ENCODE results near the gene NBEAL1. TPM values are rescaled to one million over a fixed set of nuclear protein-coding genes. Genes with fewer than 3 reads are reported as not detected.

NBEAL1 gene
- total and polyA plus RNA-seq, 8 donors: 4.2 to 158 (median 70.3) TPM

DNA sequence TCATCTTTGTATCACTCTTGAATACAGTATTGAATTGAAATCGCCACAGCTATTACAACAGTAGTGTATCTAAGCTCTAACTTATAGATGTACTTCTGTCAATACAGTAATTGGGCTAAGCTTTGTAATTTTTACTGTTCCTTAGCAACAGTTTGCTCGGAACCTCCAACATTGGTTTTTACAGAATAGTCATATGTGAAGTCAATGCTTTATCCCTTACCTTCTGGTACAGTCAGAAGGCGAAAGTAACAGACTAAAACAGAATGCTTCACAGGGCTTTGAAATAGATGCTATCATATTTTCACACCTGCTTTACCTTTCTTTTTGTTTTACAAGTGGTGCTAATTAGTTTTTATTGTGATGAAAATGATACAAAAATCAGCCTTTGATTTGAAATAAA lies 177.3 kb downstream of the NBEAL1 start:
- no peaks in the 10 kb centered on the region for H3K9me3 ChIP-seq
- WGBS, 5 donors: 91 to 96% (median 92%) methylated on average over 3 of the region's 3 CpGs
- no peak overlapping the region for H3K27ac ChIP-seq
- TF ChIP-seq EP300 (IDR thresholded peaks at IDR 0.05) (no peak), POLR2A (IDR thresholded peaks at IDR 0.05) (no peak)
- no peaks in the 10 kb centered on the region for H3K4me1 ChIP-seq
- H3K36me3 ChIP-seq: peaks cover 11 to 83% (median 68%) of the 10 kb centered on the region in 4 donors
- H3K27me3 ChIP-seq: no peaks in the 10 kb centered on the region
- intact Hi-C loops (cut with DNase I; ENCODE audit: low total_unique reads): no loop called here
- H3K4me3 ChIP-seq: no peak overlapping the region
- DNase-seq: no peak

DNA sequence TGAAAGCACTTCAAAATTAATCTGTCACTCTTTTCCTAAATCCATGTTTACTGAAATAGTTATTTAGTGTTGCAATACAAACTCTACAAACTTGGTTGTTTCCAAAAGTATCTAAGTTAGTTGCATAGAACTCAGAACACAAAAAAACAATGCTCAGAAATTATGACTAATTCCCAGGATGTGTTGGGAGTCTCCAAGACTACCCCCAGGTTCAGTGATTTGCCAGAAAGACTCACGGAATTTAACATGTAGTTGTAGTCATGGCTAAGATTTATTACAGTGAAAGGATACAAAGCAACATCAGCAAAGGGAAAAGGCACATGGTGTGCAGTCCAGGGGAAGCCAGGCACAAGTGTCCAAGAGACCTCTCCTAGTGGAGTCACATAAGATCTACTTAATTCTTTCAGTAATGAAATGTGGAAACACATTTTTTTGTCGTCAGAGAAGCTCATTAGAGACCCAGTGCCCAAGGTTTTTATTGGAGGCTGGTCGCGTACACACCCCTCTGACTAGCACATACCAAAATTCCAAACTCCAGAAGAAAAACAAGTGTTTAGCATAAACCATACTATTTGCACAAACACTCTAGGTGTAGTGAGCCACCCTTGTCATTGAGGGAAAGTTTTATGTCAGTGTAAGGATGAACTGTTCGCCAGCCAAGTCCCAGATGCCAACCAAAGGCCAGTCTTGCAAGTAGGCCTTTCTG lies 180.8 kb downstream of the NBEAL1 start:
- no peaks in the 10 kb centered on the region for H3K4me1 ChIP-seq
- WGBS, 5 donors: 90 to 92% (median 91%) methylated on average over 5 of the region's 5 CpGs
- intact Hi-C loops (cut with DNase I; ENCODE audit: low total_unique reads): no loop called here
- no peak overlapping the region for H3K4me3 ChIP-seq
- H3K27ac ChIP-seq: no peak overlapping the region
- TF ChIP-seq EP300 (IDR thresholded peaks at IDR 0.05): no peak
- TF ChIP-seq, protein P1, sequence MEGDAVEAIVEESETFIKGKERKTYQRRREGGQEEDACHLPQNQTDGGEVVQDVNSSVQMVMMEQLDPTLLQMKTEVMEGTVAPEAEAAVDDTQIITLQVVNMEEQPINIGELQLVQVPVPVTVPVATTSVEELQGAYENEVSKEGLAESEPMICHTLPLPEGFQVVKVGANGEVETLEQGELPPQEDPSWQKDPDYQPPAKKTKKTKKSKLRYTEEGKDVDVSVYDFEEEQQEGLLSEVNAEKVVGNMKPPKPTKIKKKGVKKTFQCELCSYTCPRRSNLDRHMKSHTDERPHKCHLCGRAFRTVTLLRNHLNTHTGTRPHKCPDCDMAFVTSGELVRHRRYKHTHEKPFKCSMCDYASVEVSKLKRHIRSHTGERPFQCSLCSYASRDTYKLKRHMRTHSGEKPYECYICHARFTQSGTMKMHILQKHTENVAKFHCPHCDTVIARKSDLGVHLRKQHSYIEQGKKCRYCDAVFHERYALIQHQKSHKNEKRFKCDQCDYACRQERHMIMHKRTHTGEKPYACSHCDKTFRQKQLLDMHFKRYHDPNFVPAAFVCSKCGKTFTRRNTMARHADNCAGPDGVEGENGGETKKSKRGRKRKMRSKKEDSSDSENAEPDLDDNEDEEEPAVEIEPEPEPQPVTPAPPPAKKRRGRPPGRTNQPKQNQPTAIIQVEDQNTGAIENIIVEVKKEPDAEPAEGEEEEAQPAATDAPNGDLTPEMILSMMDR (IDR thresholded peaks at IDR 0.05): no peak
- no peak for TF ChIP-seq POLR2A (IDR thresholded peaks at IDR 0.05)
- no peak for TF ChIP-seq POLR2AphosphoS5 (IDR thresholded peaks at IDR 0.05)
- no peaks in the 10 kb centered on the region for H3K9me3 ChIP-seq
- DNase-seq: no peak
- H3K36me3 ChIP-seq: peaks cover 14 to 89% (median 82%) of the 10 kb centered on the region in 4 donors
- no peaks in the 10 kb centered on the region for H3K27me3 ChIP-seq

DNA sequence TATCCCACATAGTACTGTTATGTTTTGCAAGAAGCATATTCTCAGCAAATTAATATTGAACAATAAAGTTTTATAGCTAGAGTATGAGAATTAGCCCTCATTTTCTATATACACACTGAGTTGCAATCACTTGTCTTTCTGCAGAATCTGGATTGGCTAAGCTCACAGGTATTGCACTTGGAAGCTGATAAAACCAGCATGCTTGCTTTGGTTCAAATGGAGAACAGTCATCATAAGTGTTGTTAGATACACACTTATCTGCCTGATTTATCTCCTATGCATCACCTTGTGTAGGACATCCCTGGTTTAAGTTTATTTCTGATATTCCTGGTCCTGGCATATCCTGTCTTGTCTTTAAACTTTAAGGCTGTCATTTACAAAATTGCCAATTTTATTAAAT lies 186.2 kb downstream of the NBEAL1 start:
- Histone ChIP-seq H3K4me1 (no peaks in the 10 kb centered on the region), H3K36me3 (peaks cover 5 to 92% (median 88%) of the 10 kb centered on the region in 4 donors), H3K4me3 (no peak overlapping the region), H3K27ac (no peak overlapping the region), H3K27me3 (no peaks in the 10 kb centered on the region), H3K9me3 (no peaks in the 10 kb centered on the region)
- intact Hi-C loops (cut with DNase I; ENCODE audit: low total_unique reads): no loop called here
- TF ChIP-seq POLR2A (IDR thresholded peaks at IDR 0.05): no peak
- no peak for DNase-seq

DNA sequence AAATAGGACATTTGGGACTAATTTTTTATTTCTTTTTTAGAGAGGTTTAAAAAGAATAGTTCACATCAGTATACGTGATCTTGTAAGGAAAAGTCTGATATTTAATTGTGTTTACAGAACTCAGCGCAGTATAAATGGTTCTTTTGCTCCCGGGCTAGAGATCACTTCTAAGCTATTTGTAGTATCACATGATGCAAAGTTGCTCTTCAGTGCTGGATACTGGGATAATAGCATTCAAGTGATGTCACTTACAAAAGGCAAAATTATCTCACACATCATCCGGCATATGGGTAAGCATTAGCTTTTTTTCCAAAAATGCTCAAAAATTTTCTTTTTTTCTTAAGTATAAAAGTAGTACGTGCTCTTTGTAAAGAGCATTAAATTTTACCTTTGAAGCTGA lies 186.8 kb downstream of the NBEAL1 start:
- Histone ChIP-seq H3K36me3 (peaks cover 5 to 91% (median 88%) of the 10 kb centered on the region in 4 donors), H3K4me3 (no peak overlapping the region), H3K4me1 (no peaks in the 10 kb centered on the region), H3K27ac (no peak overlapping the region), H3K9me3 (no peaks in the 10 kb centered on the region), H3K27me3 (no peaks in the 10 kb centered on the region)
- 86 to 91% (median 90%) methylated on average over 5 of the region's 5 CpGs for WGBS, 5 donors
- no peak for DNase-seq
- intact Hi-C loops (cut with DNase I; ENCODE audit: low total_unique reads): no loop called here
- TF ChIP-seq POLR2A (IDR thresholded peaks at IDR 0.05) (no peak), POLR2AphosphoS5 (IDR thresholded peaks at IDR 0.05) (no peak), EP300 (IDR thresholded peaks at IDR 0.05) (no peak)
- TF ChIP-seq, protein P1 (IDR thresholded peaks at IDR 0.05): no peak

DNA sequence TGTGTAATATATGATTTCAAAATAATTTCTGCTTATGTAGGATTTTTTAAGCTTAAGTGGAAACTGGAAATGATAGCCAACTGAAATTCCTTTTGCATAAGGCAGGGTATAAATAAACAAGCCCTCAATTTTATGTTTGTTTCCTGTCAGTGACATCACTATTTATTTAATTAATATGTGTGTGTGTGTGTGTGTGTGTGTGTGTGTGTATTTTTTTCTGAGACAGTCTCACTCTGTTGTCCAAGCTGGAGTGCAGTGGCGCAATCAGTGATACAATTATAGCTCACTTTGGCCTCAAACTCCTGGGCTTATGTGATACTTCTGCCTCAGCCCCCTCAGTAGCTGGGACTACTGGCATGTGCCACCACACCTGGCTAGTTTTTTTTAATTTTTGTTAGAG lies 194.9 kb downstream of the NBEAL1 start:
- no peak overlapping the region for H3K4me3 ChIP-seq
- H3K36me3 ChIP-seq: peaks cover 4 to 84% (median 77%) of the 10 kb centered on the region in 4 donors
- TF ChIP-seq POLR2AphosphoS5 (IDR thresholded peaks at IDR 0.05): no peak
- TF ChIP-seq POLR2A (IDR thresholded peaks at IDR 0.05): no peak
- TF ChIP-seq EP300 (IDR thresholded peaks at IDR 0.05): no peak
- TF ChIP-seq, protein P1 (IDR thresholded peaks at IDR 0.05): no peak
- H3K9me3 ChIP-seq: no peaks in the 10 kb centered on the region
- no peaks in the 10 kb centered on the region for H3K27me3 ChIP-seq
- peak overlapping the region in 1 of 5 donors; percentile 14 for H3K27ac ChIP-seq
- WGBS, 5 donors: 82 to 100% (median 94%) methylated on average over 1 of the region's 1 CpG
- intact Hi-C loops (cut with DNase I; ENCODE audit: low total_unique reads): no loop called here
- no peaks in the 10 kb centered on the region for H3K4me1 ChIP-seq
- no peak for DNase-seq
